ENCODE measurements around the gene RFESD.

Gene RFESD

GRCh38 chr5:95624368-95624767 is 22.2 kb upstream of the RFESD start:
- H3K4me3 ChIP-seq (ENCODE audit: low read depth, low read length) = no peak overlapping the region
- no peak for DNase-seq (ENCODE audit: low read depth)
- TF ChIP-seq POLR2A (IDR thresholded peaks at IDR 0.05; ENCODE audit: extremely low read depth, insufficient read length) (no peak), MAX (IDR thresholded peaks at IDR 0.05; ENCODE audit: low read depth, low read length) (no peak), MYC (IDR thresholded peaks at IDR 0.05; ENCODE audit: low read depth, low read length) (no peak)
- TF ChIP-seq, protein P1, sequence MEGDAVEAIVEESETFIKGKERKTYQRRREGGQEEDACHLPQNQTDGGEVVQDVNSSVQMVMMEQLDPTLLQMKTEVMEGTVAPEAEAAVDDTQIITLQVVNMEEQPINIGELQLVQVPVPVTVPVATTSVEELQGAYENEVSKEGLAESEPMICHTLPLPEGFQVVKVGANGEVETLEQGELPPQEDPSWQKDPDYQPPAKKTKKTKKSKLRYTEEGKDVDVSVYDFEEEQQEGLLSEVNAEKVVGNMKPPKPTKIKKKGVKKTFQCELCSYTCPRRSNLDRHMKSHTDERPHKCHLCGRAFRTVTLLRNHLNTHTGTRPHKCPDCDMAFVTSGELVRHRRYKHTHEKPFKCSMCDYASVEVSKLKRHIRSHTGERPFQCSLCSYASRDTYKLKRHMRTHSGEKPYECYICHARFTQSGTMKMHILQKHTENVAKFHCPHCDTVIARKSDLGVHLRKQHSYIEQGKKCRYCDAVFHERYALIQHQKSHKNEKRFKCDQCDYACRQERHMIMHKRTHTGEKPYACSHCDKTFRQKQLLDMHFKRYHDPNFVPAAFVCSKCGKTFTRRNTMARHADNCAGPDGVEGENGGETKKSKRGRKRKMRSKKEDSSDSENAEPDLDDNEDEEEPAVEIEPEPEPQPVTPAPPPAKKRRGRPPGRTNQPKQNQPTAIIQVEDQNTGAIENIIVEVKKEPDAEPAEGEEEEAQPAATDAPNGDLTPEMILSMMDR (IDR thresholded peaks at IDR 0.05; ENCODE audit: low read depth, low read length) = no peak

DNA sequence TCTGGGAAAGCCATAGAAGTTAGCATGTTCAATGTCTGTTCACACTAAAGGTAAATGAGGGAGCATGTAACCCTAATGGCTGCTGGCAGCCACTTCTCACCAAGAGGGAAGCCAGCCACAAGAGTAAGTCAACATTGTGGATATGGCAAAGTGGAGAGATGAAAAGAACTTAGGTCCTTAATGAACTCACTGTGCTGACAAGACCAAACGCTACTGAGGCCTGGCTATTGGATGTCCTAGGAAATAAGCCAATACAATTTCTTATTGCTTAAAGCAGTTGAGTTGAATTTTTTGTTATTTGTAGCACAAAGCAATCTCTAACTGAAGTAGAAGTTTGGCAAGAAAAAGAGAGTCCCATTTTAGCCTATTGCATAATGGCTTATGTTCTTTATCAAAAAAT is 19.9 kb upstream of the RFESD start:
- TF ChIP-seq MYC (IDR thresholded peaks at IDR 0.05; ENCODE audit: low read depth, low read length) = no peak
- TF ChIP-seq, protein P1 (IDR thresholded peaks at IDR 0.05; ENCODE audit: low read depth, low read length) = no peak
- TF ChIP-seq MAX (IDR thresholded peaks at IDR 0.05; ENCODE audit: low read depth, low read length) = no peak
- no peak for TF ChIP-seq POLR2A (IDR thresholded peaks at IDR 0.05; ENCODE audit: extremely low read depth, insufficient read length)

GRCh38 chr5:95627971-95628810 is 18.4 kb upstream of the RFESD start:
- DNase-seq (ENCODE audit: low read depth) = no peak
- no peak overlapping the region for H3K4me3 ChIP-seq (ENCODE audit: low read depth, low read length)
- no peak for TF ChIP-seq MAX (IDR thresholded peaks at IDR 0.05; ENCODE audit: low read depth, low read length)

More for the DNA sequence above, 19.9 kb upstream of the RFESD start:
- DNase-seq (ENCODE audit: low read depth) = no peak
- H3K4me3 ChIP-seq (ENCODE audit: low read depth, low read length) = no peak overlapping the region

DNA sequence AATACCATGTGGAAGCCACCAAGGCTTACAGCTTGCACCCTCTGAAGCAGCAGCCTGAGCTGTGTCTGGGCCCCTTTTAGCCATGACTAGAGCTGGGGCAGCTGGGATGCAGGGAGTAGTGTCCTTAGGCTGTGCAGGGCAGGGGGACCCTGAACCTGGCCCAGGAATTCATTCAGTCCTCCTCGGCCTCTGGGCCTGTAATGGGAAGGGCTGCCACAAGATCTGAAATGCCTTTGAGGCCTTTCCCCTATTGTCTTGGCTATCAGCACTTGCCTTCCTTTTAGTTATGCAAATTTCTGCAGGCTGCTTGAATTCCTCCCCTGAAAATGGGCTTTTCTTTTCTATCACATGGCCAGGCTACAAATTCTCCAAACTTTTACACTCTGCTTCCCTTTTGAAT is 17.6 kb upstream of the RFESD start:
- no peak for DNase-seq (ENCODE audit: low read depth)
- H3K4me3 ChIP-seq (ENCODE audit: low read depth, low read length) = no peak overlapping the region
- TF ChIP-seq MYC (IDR thresholded peaks at IDR 0.05; ENCODE audit: low read depth, low read length) (no peak), POLR2A (IDR thresholded peaks at IDR 0.05; ENCODE audit: extremely low read depth, insufficient read length) (no peak), MAX (IDR thresholded peaks at IDR 0.05; ENCODE audit: low read depth, low read length) (no peak)
- TF ChIP-seq, protein P1 (IDR thresholded peaks at IDR 0.05; ENCODE audit: low read depth, low read length) = no peak

DNA sequence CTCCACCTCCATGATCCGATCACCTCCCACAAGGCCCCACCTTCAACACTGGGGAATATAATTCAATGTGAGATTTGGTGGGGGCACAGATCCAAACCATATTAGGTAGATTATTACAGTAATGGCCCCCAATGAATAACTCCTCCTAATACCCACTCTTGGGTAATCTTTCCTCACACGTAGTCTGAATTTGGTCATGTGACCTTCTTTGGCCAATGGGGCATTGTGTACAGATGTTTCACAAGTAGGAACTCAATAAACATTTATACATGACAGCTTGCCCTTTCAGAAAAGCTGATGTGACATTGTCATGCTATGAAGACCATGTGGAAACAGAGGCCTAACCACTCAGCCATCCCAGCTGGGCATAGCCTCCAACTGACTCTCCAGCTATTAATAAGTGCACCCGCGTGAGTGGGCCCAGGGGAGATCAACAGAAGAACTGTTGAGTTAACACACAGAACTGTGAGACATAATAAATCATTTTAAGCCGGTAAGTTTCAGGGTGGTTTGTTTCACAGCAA is 16.1 kb upstream of the RFESD start:
- no peak for DNase-seq (ENCODE audit: low read depth)
- TF ChIP-seq POLR2A (IDR thresholded peaks at IDR 0.05; ENCODE audit: extremely low read depth, insufficient read length) (no peak), MYC (IDR thresholded peaks at IDR 0.05; ENCODE audit: low read depth, low read length) (no peak), MAX (IDR thresholded peaks at IDR 0.05; ENCODE audit: low read depth, low read length) (no peak)
- TF ChIP-seq, protein P1 (IDR thresholded peaks at IDR 0.05; ENCODE audit: low read depth, low read length) = no peak
- H3K4me3 ChIP-seq (ENCODE audit: low read depth, low read length) = no peak overlapping the region

DNA sequence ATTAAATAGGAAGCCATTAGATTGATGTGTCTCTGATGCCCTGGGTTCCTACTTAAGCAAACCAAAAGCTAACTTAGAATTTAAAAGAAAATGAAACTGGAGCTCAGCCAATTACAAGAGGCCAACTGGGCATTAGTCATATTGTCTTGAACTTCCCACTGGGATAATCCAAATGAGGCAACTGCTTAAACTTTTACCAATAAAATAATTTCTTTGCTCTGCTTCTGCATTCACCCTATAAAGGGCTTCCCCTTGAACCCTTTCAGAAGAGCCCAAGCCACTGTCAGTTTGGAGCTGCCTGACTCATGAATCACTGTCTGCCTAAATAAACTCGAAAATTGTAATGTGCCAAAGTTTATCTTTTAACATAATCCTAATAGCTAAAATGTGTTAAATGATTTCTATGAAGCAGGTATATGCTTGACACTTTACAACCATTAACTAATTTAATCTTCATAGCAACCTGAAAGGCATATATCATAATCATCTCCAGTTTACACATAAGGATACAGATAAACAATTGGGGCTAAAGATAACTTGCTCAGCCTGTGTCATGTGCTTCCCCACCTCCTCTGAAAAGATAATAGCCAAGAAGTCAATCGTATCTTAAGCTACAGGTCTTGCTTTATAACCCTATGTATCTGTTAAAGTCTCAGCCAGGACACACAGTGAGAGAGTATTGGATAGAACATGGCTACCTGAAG is 15.2 kb upstream of the RFESD start:
- TF ChIP-seq MYC (IDR thresholded peaks at IDR 0.05; ENCODE audit: low read depth, low read length) (no peak), POLR2A (IDR thresholded peaks at IDR 0.05; ENCODE audit: extremely low read depth, insufficient read length) (no peak), MAX (IDR thresholded peaks at IDR 0.05; ENCODE audit: low read depth, low read length) (no peak)
- TF ChIP-seq, protein P1 (IDR thresholded peaks at IDR 0.05; ENCODE audit: low read depth, low read length) = no peak
- H3K4me3 ChIP-seq (ENCODE audit: low read depth, low read length) = no peak overlapping the region
- no peak for DNase-seq (ENCODE audit: low read depth)
